Measurements from ENCODE around the gene PRPF40B. TPM values are rescaled to one million over a fixed set of nuclear protein-coding genes. Genes with fewer than 3 reads are reported as not detected.

The PRPF40B gene
- total and polyA plus RNA-seq, 2 of the 13 experiments (the other 11 are each of a cell fraction or from before 2014, with no cell fraction given) = 5.0 to 7.8 TPM

- intact Hi-C loops (cut with micrococcal nuclease; ENCODE audit: unreplicated experiment) (no loop called here), in situ Hi-C loops (cut with HindIII; ENCODE audit: extremely low pct_ligation_motif_present, low pct_unique_long_range_greater_than_20kb) (no loop called here)
- no peaks in the 10 kb centered on the region for H4K20me1 ChIP-seq (ENCODE audit: insufficient read depth, low read length)
- H2AFZ ChIP-seq (ENCODE audit: low read length) = no peak overlapping the region
- no peaks in the 10 kb centered on the region for H3K9me3 ChIP-seq (ENCODE audit: low read length)
- POLR2A ChIA-PET = no interaction called here
- H3K27ac ChIP-seq (ENCODE audit: extremely low read length, insufficient read depth, low read length) = no peak overlapping the region
- DNase-seq (ENCODE audit: low spot score) (no peak), FAIRE-seq (no peak), ATAC-seq (no peak)
- CTCF ChIA-PET (ENCODE audit: low intra/inter-chr PET ratio, low total read pairs) = no interaction called here
- no peaks in the 10 kb centered on the region for H3K36me3 ChIP-seq (replicated peaks in 1 of 2; ENCODE audit: control insufficient read depth in 1 of 2, insufficient read depth in 2 of 2, low read length in 2 of 2)
- no peak overlapping the region for H3K4me2 ChIP-seq (ENCODE audit: low read depth, low read length)
- BruUV-seq (replicated peaks) = no TSS peak
- no peak overlapping the region for H3K4me3 ChIP-seq (replicated peaks in 1 of 3; ENCODE audit: insufficient read depth in 1 of 3, low read depth in 2 of 3, low read length in 3 of 3)
- no peak for TF ChIP-seq PLRG1 (conservative IDR thresholded peaks at IDR 0.05)
- TF ChIP-seq TBL1XR1 (IDR thresholded peaks at IDR 0.05; ENCODE audit: borderline replicate concordance, low read length, partially characterized antibody) = no peak
- H3K79me2 ChIP-seq (ENCODE audit: insufficient read depth, low read length) = no peaks in the 10 kb centered on the region
- WGBS (ENCODE audit: low lambda C conversion rate) = 53% methylated on average over 5 of the region's 5 CpGs
- H3K4me1 ChIP-seq (ENCODE audit: insufficient read depth, low read length) = peaks cover 24% of the 10 kb centered on the region
- H3K27me3 ChIP-seq (ENCODE audit: control insufficient read depth in 1 of 2, insufficient read depth in 2 of 2, low read length in 2 of 2) = no peaks in the 10 kb centered on the region; a peak in 1 of 5 replicates
- no peak overlapping the region for H3K9ac ChIP-seq (ENCODE audit: insufficient read depth, low read depth, low read length)
Observed at GRCh38 chr12:49671031-49671765, 47.8 kb downstream of the PRPF40B start.

GRCh38 chr12:49672301-49673217, 49.2 kb downstream of the PRPF40B start:
- no peak for DNase-seq (ENCODE audit: low spot score)
- Histone ChIP-seq H3K27ac (ENCODE audit: extremely low read length, insufficient read depth, low read length) (no peak overlapping the region), H3K4me3 (replicated peaks in 1 of 3; ENCODE audit: insufficient read depth in 1 of 3, low read depth in 2 of 3, low read length in 3 of 3) (peak overlapping the region in 1 of 3 experiments; percentile 53; a peak in 2 of 6 replicates), H3K9ac (ENCODE audit: insufficient read depth, low read depth, low read length) (no peak overlapping the region), H3K27me3 (ENCODE audit: control insufficient read depth in 1 of 2, insufficient read depth in 2 of 2, low read length in 2 of 2) (no peaks in the 10 kb centered on the region; a peak in 1 of 5 replicates), H4K20me1 (ENCODE audit: insufficient read depth, low read length) (no peaks in the 10 kb centered on the region), H3K4me1 (ENCODE audit: insufficient read depth, low read length) (peaks cover 24% of the 10 kb centered on the region), H3K79me2 (ENCODE audit: insufficient read depth, low read length) (no peaks in the 10 kb centered on the region), H2AFZ (ENCODE audit: low read length) (no peak overlapping the region), H3K4me2 (ENCODE audit: low read depth, low read length) (peak overlapping the region; percentile 83), H3K9me3 (ENCODE audit: low read length) (no peaks in the 10 kb centered on the region), H3K36me3 (replicated peaks in 1 of 2; ENCODE audit: control insufficient read depth in 1 of 2, insufficient read depth in 2 of 2, low read length in 2 of 2) (no peaks in the 10 kb centered on the region)
- no peak for FAIRE-seq
- intact Hi-C loops (cut with micrococcal nuclease; ENCODE audit: unreplicated experiment) (no loop called here), in situ Hi-C loops (cut with HindIII; ENCODE audit: extremely low pct_ligation_motif_present, low pct_unique_long_range_greater_than_20kb) (no loop called here)
- ChIA-PET POLR2A (interaction anchor here (1.0 to 2.5 kb wide), 4 partner anchors 34 to 170 kb away, joined by 3 to 15 read pairs (median 4); partner anchors contain the start of genes BCDIN3D and TMBIM6), CTCF (ENCODE audit: low intra/inter-chr PET ratio, low total read pairs) (no interaction called here)
- BruUV-seq (replicated peaks) = no TSS peak
- peak; percentile 28 for ATAC-seq
- TF ChIP-seq IRX3 (CRISPR knock-in tag; IDR thresholded peaks at IDR 0.05; ENCODE audit: borderline replicate concordance, low read depth) (no peak), NR2F6 (IDR thresholded peaks at IDR 0.05) (no peak), NR2F6 (CRISPR knock-in tag; IDR thresholded peaks at IDR 0.05) (no peak), BRF2 (CRISPR knock-in tag; IDR thresholded peaks at IDR 0.05) (no peak), ZUFSP (CRISPR knock-in tag; IDR thresholded peaks at IDR 0.05; ENCODE audit: borderline replicate concordance) (no peak), SAP130 (CRISPR knock-in tag; IDR thresholded peaks at IDR 0.05; ENCODE audit: low read depth) (no peak), PBX3 (CRISPR knock-in tag; IDR thresholded peaks at IDR 0.05; ENCODE audit: borderline replicate concordance) (no peak), ZBTB42 (CRISPR knock-in tag; IDR thresholded peaks at IDR 0.05) (no peak), ZFP36L2 (CRISPR knock-in tag; IDR thresholded peaks at IDR 0.05) (no peak), ETV6 (CRISPR knock-in tag; conservative IDR thresholded peaks at IDR 0.05) (no peak)
- 42% methylated on average over 5 of the region's 5 CpGs for WGBS (ENCODE audit: low lambda C conversion rate)

Measured in HepG2 (cell line).